Keratinocyte (primary cell): ENCODE measurements around the gene RAPGEF4.

Experiments
- CTCF ChIP-seq, 3 experiments: IDR thresholded peaks in 1 of 3; conservative IDR thresholded peaks in 1 of 3; optimal IDR thresholded peaks in 1 of 3; 2 replicates in 2 of 3; 3 replicates in 1 of 3; pipeline versions ENCODE3 to v1.5.1; 2011; ENCODE audit warnings: low read length in 3 of 3, mild to moderate bottlenecking in 3 of 3, moderate library complexity in 2 of 3, control low read depth in 1 of 3, inconsistent platforms in 1 of 3; ENCODE audit not compliant: insufficient read depth in 2 of 3; ENCODE audit errors: extremely low read depth in 1 of 3
- EZH2 ChIP-seq: IDR thresholded peaks from one replicate; pipeline ENCODE4 v1.6.1; 2012; ENCODE audit warnings: inconsistent platforms, mild to moderate bottlenecking, low read length, moderate library complexity

DNA sequence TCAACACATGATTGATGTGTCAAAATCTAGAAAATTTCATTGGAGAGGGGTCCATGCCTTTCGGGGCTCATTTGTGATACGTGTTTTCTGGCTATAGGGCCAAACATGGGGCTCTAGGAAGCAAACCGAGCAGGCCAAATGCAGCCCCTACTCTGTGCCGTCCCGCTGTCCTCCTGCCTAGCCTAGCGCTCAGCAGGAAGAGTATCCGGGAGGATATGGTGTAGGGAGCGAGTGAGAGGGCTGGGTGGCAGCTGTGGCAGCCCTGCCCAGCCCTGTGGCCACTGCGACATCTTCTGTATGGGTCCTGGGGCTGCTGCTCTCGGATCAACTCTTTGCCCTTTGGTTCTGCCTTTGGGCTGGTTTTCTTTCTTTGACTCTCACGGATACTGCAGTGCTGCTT lies 219.9 kb downstream of the RAPGEF4 start:
- no peak for TF ChIP-seq CTCF (optimal IDR thresholded peaks at IDR 0.05 in 1 of 3, IDR thresholded peaks at IDR 0.05 in 1 of 3, conservative IDR thresholded peaks at IDR 0.05 in 1 of 3; ENCODE audit: extremely low read depth in 1 of 3, insufficient read depth in 2 of 3, low read length in 3 of 3)
- no peak for TF ChIP-seq EZH2
